ENCODE results near the gene CRYBA4. TPM values are rescaled to one million over a fixed set of nuclear protein-coding genes. Genes with fewer than 3 reads are reported as not detected.

Gene CRYBA4
- total RNA-seq, 1 experiment from 2014 or later = 0.52 TPM

- Mint-ChIP-seq H3K4me1 (peaks cover 75 to 84% of the 10 kb centered on the region in 2 experiments), H3K9me3 (no peaks in the 10 kb centered on the region; a peak in 2 of 5 replicates), H3K36me3 (ENCODE audit: insufficient read depth in 1 of 3, low read depth in 3 of 3) (no peaks in the 10 kb centered on the region), H3K4me3 (peak overlapping the region; percentile 53 to 73; a peak in 3 of 5 replicates), H3K27ac (peak overlapping the region; percentile 93 to 99 (median 94); a peak in 6 of 7 replicates), H3K27me3 (ENCODE audit: low read depth) (peaks cover 7% of the 10 kb centered on the region)
- Histone ChIP-seq H3K23ac (ENCODE audit: insufficient read length, low read depth, low read length) (no peak overlapping the region), H3K9ac (ENCODE audit: extremely low read depth, insufficient read length, low read length) (no peak overlapping the region), H4K91ac (ENCODE audit: insufficient read length, low read depth, low read length) (no peak overlapping the region), H3K4me2 (ENCODE audit: insufficient read depth, insufficient read length, low read length) (peak overlapping the region; percentile 0), H3K9me3 (ENCODE audit: control insufficient read depth, low read depth, low read length) (no peaks in the 10 kb centered on the region), H3K23me2 (ENCODE audit: insufficient read length, low read depth, low read length, poor library complexity, severe bottlenecking) (no peaks in the 10 kb centered on the region), H2AFZ (ENCODE audit: low read length) (no peak overlapping the region), H2BK12ac (ENCODE audit: insufficient read length, low read depth, low read length) (no peak overlapping the region), H2BK20ac (ENCODE audit: low read depth, low read length, poor library complexity, severe bottlenecking) (no peak overlapping the region), H3K4ac (ENCODE audit: low read depth, low read length) (no peak overlapping the region), H3K56ac (ENCODE audit: insufficient read length, low read depth, low read length) (no peak overlapping the region), H2BK5ac (ENCODE audit: insufficient read length, low read length) (no peak overlapping the region), H3T11ph (ENCODE audit: low read length) (no peak overlapping the region), H3K4me1 (ENCODE audit: insufficient read depth, low read length) (peaks cover 29% of the 10 kb centered on the region), H3K79me1 (ENCODE audit: insufficient read depth, low read depth, low read length, poor library complexity, severe bottlenecking) (no peaks in the 10 kb centered on the region), H4K8ac (replicated peaks; ENCODE audit: insufficient read length, low read depth, low read length) (no peak overlapping the region), H3K27ac (ENCODE audit: insufficient read length, low read depth, low read length) (no peak overlapping the region), H3K14ac (ENCODE audit: insufficient read depth, low read length) (no peak overlapping the region; the same call in 1 of the 2 replicates), H2BK15ac (ENCODE audit: low read depth, low read length) (peak overlapping the region; percentile 70; the same call in 1 of the 2 replicates), H3K27me3 (ENCODE audit: insufficient read depth, low read length) (no peaks in the 10 kb centered on the region), H4K20me1 (ENCODE audit: control insufficient read depth, insufficient read depth, insufficient read length) (no peaks in the 10 kb centered on the region), H2AK5ac (ENCODE audit: insufficient read length, low read length) (no peak overlapping the region), H3K79me2 (ENCODE audit: insufficient read depth, low read length) (no peaks in the 10 kb centered on the region), H2BK120ac (ENCODE audit: low read depth, low read length, poor library complexity, severe bottlenecking) (no peak overlapping the region), H3K18ac (ENCODE audit: insufficient read length, low read depth, low read length) (peak overlapping the region; percentile 49), H4K5ac (ENCODE audit: insufficient read length, low read depth, low read length) (no peak overlapping the region)
- DNase-seq = no peak
- TF ChIP-seq CTCF (conservative IDR thresholded peaks at IDR 0.05) = no peak
- no CpG with 5 or more reads among the region's 6 CpGs for WGBS (ENCODE audit: extremely low coverage, insufficient read length, low lambda C conversion rate)
Observed at GRCh38 chr22:26648528-26649388, 27.0 kb downstream of the CRYBA4 start.
